WTC11 (cell line): ENCODE data around the gene ANKRD29.

Experiments used
- ATF1 ChIP-seq: sonication (generic); formaldehyde crosslinking; IDR thresholded peaks from 2 replicates; pipeline ENCODE4 v1.8.1; 2023; ENCODE audit warnings: mild to moderate bottlenecking, moderate library complexity, missing genetic modification reagents
- FOXJ3 ChIP-seq: sonication (generic); formaldehyde crosslinking; IDR thresholded peaks from 2 replicates; pipeline ENCODE4 v1.9.0; 2021; ENCODE audit warnings: missing genetic modification reagents, mild to moderate bottlenecking, borderline replicate concordance
- FOXP1 ChIP-seq: sonication (generic); formaldehyde crosslinking; IDR thresholded peaks from 2 replicates; pipeline ENCODE4 v1.8.0; 2022; ENCODE audit warnings: missing genetic modification reagents, mild to moderate bottlenecking, moderate library complexity, borderline replicate concordance
- NR2C2 ChIP-seq: sonication (generic); formaldehyde crosslinking; IDR thresholded peaks from 2 replicates; pipeline ENCODE4 v1.8.0; 2022; ENCODE audit warnings: mild to moderate bottlenecking, missing genetic modification reagents
- ZNF423 ChIP-seq: fragments of 250-450 bp; sonication (Bioruptor Pico); IDR thresholded peaks from 2 replicates; pipeline ENCODE4 v2.1.2; 2022; ENCODE audit warnings: mild to moderate bottlenecking, moderate library complexity
- TF ChIP-seq, protein P1 (sequence below): sonication (generic); formaldehyde crosslinking; IDR thresholded peaks from 2 replicates; pipeline ENCODE4 v1.8.1; 2023; ENCODE audit warnings: mild to moderate bottlenecking, missing genetic modification reagents, moderate library complexity
- TF ChIP-seq, protein P2 (sequence below): fragments of 200-600 bp; IDR thresholded peaks from 2 replicates; pipeline ENCODE4 v1.8.0; 2022; ENCODE audit warnings: antibody characterized with exemption

DNA sequence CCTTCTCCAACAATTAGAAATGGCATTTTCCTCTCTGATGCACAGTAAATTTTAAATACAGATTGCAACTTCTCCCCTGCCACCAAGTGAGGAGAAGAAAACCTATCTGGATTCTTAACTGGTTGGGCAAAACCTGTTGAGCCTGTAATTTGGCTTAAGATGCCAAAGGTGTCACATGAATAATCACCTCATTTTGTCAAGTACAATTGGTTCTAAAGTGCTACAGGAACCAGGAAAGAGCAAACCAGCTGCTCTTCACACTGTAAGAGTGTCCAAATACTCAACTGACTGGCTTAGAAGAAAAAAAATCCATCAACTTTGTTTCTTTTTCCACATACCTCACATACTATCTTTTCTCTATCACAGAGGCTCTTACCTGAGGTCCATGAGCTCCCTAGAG is 111.8 kb downstream of the ANKRD29 start:
- TF ChIP-seq, protein P1, sequence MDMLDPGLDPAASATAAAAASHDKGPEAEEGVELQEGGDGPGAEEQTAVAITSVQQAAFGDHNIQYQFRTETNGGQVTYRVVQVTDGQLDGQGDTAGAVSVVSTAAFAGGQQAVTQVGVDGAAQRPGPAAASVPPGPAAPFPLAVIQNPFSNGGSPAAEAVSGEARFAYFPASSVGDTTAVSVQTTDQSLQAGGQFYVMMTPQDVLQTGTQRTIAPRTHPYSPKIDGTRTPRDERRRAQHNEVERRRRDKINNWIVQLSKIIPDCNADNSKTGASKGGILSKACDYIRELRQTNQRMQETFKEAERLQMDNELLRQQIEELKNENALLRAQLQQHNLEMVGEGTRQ (CRISPR knock-in tag): no peak
- TF ChIP-seq, protein P2, sequence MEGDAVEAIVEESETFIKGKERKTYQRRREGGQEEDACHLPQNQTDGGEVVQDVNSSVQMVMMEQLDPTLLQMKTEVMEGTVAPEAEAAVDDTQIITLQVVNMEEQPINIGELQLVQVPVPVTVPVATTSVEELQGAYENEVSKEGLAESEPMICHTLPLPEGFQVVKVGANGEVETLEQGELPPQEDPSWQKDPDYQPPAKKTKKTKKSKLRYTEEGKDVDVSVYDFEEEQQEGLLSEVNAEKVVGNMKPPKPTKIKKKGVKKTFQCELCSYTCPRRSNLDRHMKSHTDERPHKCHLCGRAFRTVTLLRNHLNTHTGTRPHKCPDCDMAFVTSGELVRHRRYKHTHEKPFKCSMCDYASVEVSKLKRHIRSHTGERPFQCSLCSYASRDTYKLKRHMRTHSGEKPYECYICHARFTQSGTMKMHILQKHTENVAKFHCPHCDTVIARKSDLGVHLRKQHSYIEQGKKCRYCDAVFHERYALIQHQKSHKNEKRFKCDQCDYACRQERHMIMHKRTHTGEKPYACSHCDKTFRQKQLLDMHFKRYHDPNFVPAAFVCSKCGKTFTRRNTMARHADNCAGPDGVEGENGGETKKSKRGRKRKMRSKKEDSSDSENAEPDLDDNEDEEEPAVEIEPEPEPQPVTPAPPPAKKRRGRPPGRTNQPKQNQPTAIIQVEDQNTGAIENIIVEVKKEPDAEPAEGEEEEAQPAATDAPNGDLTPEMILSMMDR: no peak
- no peak for TF ChIP-seq FOXJ3
- TF ChIP-seq NR2C2 (CRISPR knock-in tag): no peak
- TF ChIP-seq ATF1 (CRISPR knock-in tag): no peak
- TF ChIP-seq FOXP1: no peak
- no peak for TF ChIP-seq ZNF423
